ENCODE measurements around the gene PPP3R1. TPM values are rescaled to one million over a fixed set of nuclear protein-coding genes. Genes with fewer than 3 reads are reported as not detected.
A peak's percentile ranks its signal among the peaks of the same experiment; 100 is the strongest.

The PPP3R1 gene
- total and polyA plus RNA-seq, 9 of the 15 experiments (the other 6 are each of a cell fraction or from before 2014, with no cell fraction given), result 3.7 to 70.0 (median 24.8) TPM

DNA sequence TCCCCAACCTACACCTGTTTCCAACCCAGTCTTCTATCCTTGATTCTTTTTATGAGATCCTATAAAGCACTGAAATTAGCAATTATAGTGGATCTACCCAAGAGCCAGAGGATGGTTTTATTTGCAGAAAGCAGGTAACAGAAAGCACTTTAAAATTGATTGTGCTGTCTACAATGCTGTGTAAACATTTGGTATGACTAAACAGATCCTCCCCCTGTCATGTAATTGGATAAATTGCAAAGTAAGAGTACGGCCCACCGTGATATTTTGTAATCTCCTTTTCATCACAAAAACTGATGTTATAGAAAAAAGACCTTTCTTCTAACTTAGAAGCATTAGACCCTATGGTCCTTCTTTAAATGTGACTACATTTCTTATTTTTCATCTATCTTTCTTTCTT lies 11.3 kb upstream of the PPP3R1 start (continued):
- TF ChIP-seq SMARCE1 (IDR thresholded peaks at IDR 0.05) (no peak), CBFA2T2 (conservative IDR thresholded peaks at IDR 0.05) (no peak), ZC3H8 (IDR thresholded peaks at IDR 0.05) (no peak), CHD1 (IDR thresholded peaks at IDR 0.05; ENCODE audit: low read length) (no peak), ESRRB (CRISPR knock-in tag; IDR thresholded peaks at IDR 0.05; ENCODE audit: borderline replicate concordance) (no peak), THRAP3 (IDR thresholded peaks at IDR 0.05; ENCODE audit: borderline replicate concordance) (no peak), XRCC4 (IDR thresholded peaks at IDR 0.05; ENCODE audit: extremely low read depth, insufficient read depth, insufficient read length) (no peak), MYNN (IDR thresholded peaks at IDR 0.05) (no peak), MYNN (CRISPR knock-in tag; IDR thresholded peaks at IDR 0.05) (no peak), MCM3 (IDR thresholded peaks at IDR 0.05) (no peak), GATAD2A (IDR thresholded peaks at IDR 0.05) (no peak), CBFA2T3 (IDR thresholded peaks at IDR 0.05) (no peak), ZNF316 (IDR thresholded peaks at IDR 0.05) (0 out of 2 replicates have a peak, but pooled peaks have one; percentile 4), POU5F1 (IDR thresholded peaks at IDR 0.05; ENCODE audit: borderline replicate concordance, low read depth, low read length, partially characterized antibody) (no peak), KLF6 (CRISPR knock-in tag; IDR thresholded peaks at IDR 0.05; ENCODE audit: borderline replicate concordance) (no peak), LEF1 (IDR thresholded peaks at IDR 0.05) (no peak), ZNF311 (CRISPR knock-in tag; IDR thresholded peaks at IDR 0.05) (no peak), RERE (CRISPR knock-in tag; IDR thresholded peaks at IDR 0.05; ENCODE audit: borderline replicate concordance) (no peak), ZNF444 (CRISPR knock-in tag; IDR thresholded peaks at IDR 0.05) (no peak), HNRNPLL (IDR thresholded peaks at IDR 0.05; ENCODE audit: low read depth, low read length, poor library complexity, severe bottlenecking) (no peak), MECOM (CRISPR knock-in tag; IDR thresholded peaks at IDR 0.05) (no peak), SOX6 (IDR thresholded peaks at IDR 0.05) (0 out of 2 replicates have a peak, but pooled peaks have one; percentile 15), PCBP2 (IDR thresholded peaks at IDR 0.05; ENCODE audit: low read depth, low read length, poor library complexity, severe bottlenecking) (no peak), ZNF431 (CRISPR knock-in tag; IDR thresholded peaks at IDR 0.05) (no peak), TAF9B (IDR thresholded peaks at IDR 0.05; ENCODE audit: partially characterized antibody) (no peak), CSDE1 (IDR thresholded peaks at IDR 0.05) (no peak), ZNF57 (CRISPR knock-in tag; IDR thresholded peaks at IDR 0.05) (no peak), EZH2 (IDR thresholded peaks at IDR 0.05; ENCODE audit: borderline replicate concordance, low read depth, low read length) (no peak), PKNOX1 (IDR thresholded peaks at IDR 0.05) (peak; percentile 56)

Data from K562 (cell line).